K562 (cell line): ENCODE results near the gene TESK2. TPM values are rescaled to one million over a fixed set of nuclear protein-coding genes. Genes with fewer than 3 reads are reported as not detected.

Source experiments
- ATF7 ChIP-seq: fragments of 450-650 bp; IDR thresholded peaks from 2 replicates; pipeline ENCODE4 v1.7.1; 2014; ENCODE audit warnings: mild to moderate bottlenecking, moderate library complexity
- GTF2F1 ChIP-seq: IDR thresholded peaks from 2 replicates; pipeline ENCODE4 v1.6.1; 2011; ENCODE audit warnings: low read depth, low read length, improper control_type of control experiment
- HMG20A ChIP-seq: fragments of 450-650 bp; formaldehyde crosslinking; conservative IDR thresholded peaks from 2 replicates; pipeline ENCODE4 v1.4.0; 2020; ENCODE audit warnings: mild to moderate bottlenecking, mixed read lengths
- HNRNPL ChIP-seq: fragments of 200-400 bp; formaldehyde crosslinking; IDR thresholded peaks from 2 replicates; pipeline ENCODE4 v1.6.1; 2017; ENCODE audit warnings: low read depth, mild to moderate bottlenecking, low read length
- JUN ChIP-seq, 2 experiments: sonication (generic) in 1 of 2; formaldehyde crosslinking in 1 of 2; IDR thresholded peaks; 2 replicates each; pipeline versions ENCODE4 v1.6.1 to v1.8.0; 2012 to 2022; ENCODE audit warnings: borderline replicate concordance in 2 of 2, mild to moderate bottlenecking in 2 of 2, improper control_type of control experiment in 1 of 2, low read depth in 1 of 2, low read length in 1 of 2, missing genetic modification reagents in 1 of 2
- PHF8 ChIP-seq: fragments of 200-600 bp; sonication (generic); IDR thresholded peaks from 2 replicates; pipeline ENCODE4 v1.6.1; 2012; ENCODE audit warnings: mixed run types, mild to moderate bottlenecking, inconsistent platforms, low read length, moderate library complexity, borderline replicate concordance
- PRMT5 ChIP-seq: sonication (generic); formaldehyde crosslinking; IDR thresholded peaks from 2 replicates; pipeline ENCODE4 v1.5.0; 2020; ENCODE audit warnings: missing genetic modification reagents
- RBM34 ChIP-seq: fragments of 200-400 bp; formaldehyde crosslinking; IDR thresholded peaks from 2 replicates; pipeline ENCODE4 v1.6.1; 2018; ENCODE audit warnings: low read length, borderline replicate concordance; ENCODE audit not compliant: insufficient read depth
- SAP30 ChIP-seq: fragments of 200-600 bp; sonication (generic); IDR thresholded peaks from 2 replicates; pipeline ENCODE4 v1.6.1; 2012; ENCODE audit warnings: borderline replicate concordance, low read depth, mild to moderate bottlenecking, moderate library complexity, low read length, control low read depth, inconsistent platforms; ENCODE audit not compliant: insufficient read depth, poor library complexity, severe bottlenecking
- TAF15 ChIP-seq: fragments of 200-400 bp; formaldehyde crosslinking; IDR thresholded peaks from 2 replicates; pipeline ENCODE4 v1.6.1; 2017; ENCODE audit warnings: mild to moderate bottlenecking, low read depth, low read length, moderate library complexity
- TBL1XR1 ChIP-seq, 2 experiments: IDR thresholded peaks; 2 replicates each; pipeline ENCODE4 v1.6.1; 2012; ENCODE audit warnings: improper control_type of control experiment in 2 of 2, low read length in 2 of 2, mild to moderate bottlenecking in 1 of 2
- TEAD1 ChIP-seq, 2 experiments: fragments of 450-650 bp in 1 of 2; sonication (generic) in 1 of 2; formaldehyde crosslinking; IDR thresholded peaks; 2 replicates each; pipeline versions ENCODE4 v1.4.0 to v1.8.0; 2020 to 2022; ENCODE audit warnings: mild to moderate bottlenecking in 2 of 2, missing genetic modification reagents in 1 of 2
- ZKSCAN3 ChIP-seq: fragments of 250-450 bp; sonication (Bioruptor Pico); IDR thresholded peaks from 2 replicates; pipeline ENCODE4 v1.4.0; 2020
- ZNF347 ChIP-seq: fragments of 450-650 bp; formaldehyde crosslinking; IDR thresholded peaks from 2 replicates; pipeline ENCODE4 v1.4.0; 2020; ENCODE audit warnings: low read depth, mild to moderate bottlenecking, moderate library complexity
- ZNF384 ChIP-seq: IDR thresholded peaks from 2 replicates; pipeline ENCODE4 v1.6.1; 2012; ENCODE audit warnings: low read depth, low read length, improper control_type of control experiment
- ZNF561 ChIP-seq: fragments of 450-650 bp; formaldehyde crosslinking; conservative IDR thresholded peaks from 2 replicates; pipeline ENCODE4 v1.4.0; 2020; ENCODE audit warnings: mild to moderate bottlenecking, moderate library complexity
- polyA plus RNA-seq, 8 experiments: library from polyadenylated mRNA; depleted of rRNA in 4 of 8; stranded (reverse) in 5 of 8; unstranded in 3 of 8; fragments of >200 nt; fragmentation: Nextera tagmentation in 2 of 8; fragmentation: Illumina TruSeq in 1 of 8; extraction: Ambion mirVana in 2 of 8; extraction: Trizol in 1 of 8; gene quantifications; 2 replicates each; pipeline versions ENCODE4 v1.2.1 to v1.2.3, GENCODE V29; 2011 to 2014; ENCODE audit warnings: inconsistent platforms in 1 of 8, missing spikeins in 1 of 8
- total RNA-seq, 7 experiments: library from RNA; depleted of rRNA in 6 of 7; stranded (reverse); fragments of >200 nt in 6 of 7; fragmentation: Illumina TruSeq in 2 of 7; extraction: Trizol in 2 of 7; gene quantifications; 2 replicates each; pipeline versions ENCODE4 v1.2.1 to v1.2.3, GENCODE V29; 2011 to 2021; ENCODE audit warnings: low replicate concordance in 1 of 7
- TF ChIP-seq, protein P1 (sequence below): fragments of 250-450 bp; sonication (Bioruptor Pico); IDR thresholded peaks from 2 replicates; pipeline ENCODE4 v1.4.0; 2020; ENCODE audit warnings: mild to moderate bottlenecking
- TF ChIP-seq, protein P2 (sequence below): fragments of 250-450 bp; sonication (Bioruptor Pico); IDR thresholded peaks from 2 replicates; pipeline ENCODE4 v1.5.0; 2021; ENCODE audit warnings: mild to moderate bottlenecking, moderate library complexity
- TF ChIP-seq, protein P3 (sequence below), 3 experiments: fragments of 200-800 bp in 1 of 3; sonication (Bioruptor generic) in 1 of 3; sonication (generic) in 1 of 3; formaldehyde crosslinking in 1 of 3; IDR thresholded peaks; 2 replicates each; pipeline versions ENCODE4 v1.6.1 to v1.8.0; 2016 to 2022; ENCODE audit warnings: mild to moderate bottlenecking in 2 of 3, missing compliant biosample characterization in 2 of 3, missing genetic modification characterization in 2 of 3, missing genetic modification reagents in 1 of 3
- TF ChIP-seq, protein P4 (sequence below): fragments of 250-450 bp; sonication (Bioruptor Pico); IDR thresholded peaks from 2 replicates; pipeline ENCODE4 v1.8.0; 2022; ENCODE audit warnings: moderate library complexity, mild to moderate bottlenecking, inconsistent platforms
- TF ChIP-seq, protein P5 (sequence below): fragments of 250-450 bp; sonication (Bioruptor Pico); IDR thresholded peaks from 2 replicates; pipeline ENCODE4 v1.8.0; 2021; ENCODE audit warnings: borderline replicate concordance, mild to moderate bottlenecking, moderate library complexity; ENCODE audit not compliant: poor library complexity, severe bottlenecking

TESK2 gene
- total and polyA plus RNA-seq, 9 of the 15 experiments (the other 6 are each of a cell fraction or from before 2014, with no cell fraction given), result 1.6 to 5.3 (median 3.7) TPM

DNA sequence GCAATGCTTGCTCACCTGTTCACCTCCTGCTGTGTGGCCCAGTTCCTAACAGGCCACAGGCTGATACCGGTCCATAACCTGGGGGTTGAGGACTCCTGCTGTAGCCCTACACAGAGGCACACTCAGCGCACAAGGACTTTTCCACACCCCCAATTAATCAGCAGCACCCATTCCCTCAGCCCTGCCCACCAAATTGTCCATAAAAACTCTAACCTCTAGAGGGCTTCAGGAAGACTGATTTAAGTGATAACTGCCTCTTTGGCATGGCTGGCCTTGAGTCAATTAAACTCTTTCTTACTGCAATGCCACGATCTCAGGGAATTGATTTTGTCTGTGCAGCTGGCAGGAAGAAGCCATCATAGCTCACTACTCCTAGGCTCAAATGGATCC is 79.5 kb downstream of the TESK2 start (continued):
- no peak for TF ChIP-seq SAP30
- TF ChIP-seq ZKSCAN3 (CRISPR knock-in tag), result no peak
- TF ChIP-seq, protein P1, sequence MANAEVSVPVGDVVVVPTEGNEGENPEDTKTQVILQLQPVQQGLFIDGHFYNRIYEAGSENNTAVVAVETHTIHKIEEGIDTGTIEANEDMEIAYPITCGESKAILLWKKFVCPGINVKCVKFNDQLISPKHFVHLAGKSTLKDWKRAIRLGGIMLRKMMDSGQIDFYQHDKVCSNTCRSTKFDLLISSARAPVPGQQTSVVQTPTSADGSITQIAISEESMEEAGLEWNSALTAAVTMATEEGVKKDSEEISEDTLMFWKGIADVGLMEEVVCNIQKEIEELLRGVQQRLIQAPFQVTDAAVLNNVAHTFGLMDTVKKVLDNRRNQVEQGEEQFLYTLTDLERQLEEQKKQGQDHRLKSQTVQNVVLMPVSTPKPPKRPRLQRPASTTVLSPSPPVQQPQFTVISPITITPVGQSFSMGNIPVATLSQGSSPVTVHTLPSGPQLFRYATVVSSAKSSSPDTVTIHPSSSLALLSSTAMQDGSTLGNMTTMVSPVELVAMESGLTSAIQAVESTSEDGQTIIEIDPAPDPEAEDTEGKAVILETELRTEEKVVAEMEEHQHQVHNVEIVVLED (CRISPR knock-in tag), result 0 out of 2 replicates have a peak, but pooled peaks have one; percentile 27
- TF ChIP-seq HNRNPL, result no peak
- no peak for TF ChIP-seq HMG20A (CRISPR knock-in tag)
- no peak for TF ChIP-seq JUN (IDR thresholded peaks at IDR 0.05; ENCODE audit: borderline replicate concordance, low read depth, low read length)
- no peak for TF ChIP-seq JUN (CRISPR knock-in tag; IDR thresholded peaks at IDR 0.05; ENCODE audit: borderline replicate concordance)
- no peak for TF ChIP-seq PHF8
- no peak for TF ChIP-seq ZNF384
- TF ChIP-seq GTF2F1, result no peak
- TF ChIP-seq TAF15, result no peak
- no peak for TF ChIP-seq PRMT5 (CRISPR knock-in tag)
- no peak for TF ChIP-seq TBL1XR1 (IDR thresholded peaks at IDR 0.05; ENCODE audit: low read length in 2 of 2)
- TF ChIP-seq, protein P2, sequence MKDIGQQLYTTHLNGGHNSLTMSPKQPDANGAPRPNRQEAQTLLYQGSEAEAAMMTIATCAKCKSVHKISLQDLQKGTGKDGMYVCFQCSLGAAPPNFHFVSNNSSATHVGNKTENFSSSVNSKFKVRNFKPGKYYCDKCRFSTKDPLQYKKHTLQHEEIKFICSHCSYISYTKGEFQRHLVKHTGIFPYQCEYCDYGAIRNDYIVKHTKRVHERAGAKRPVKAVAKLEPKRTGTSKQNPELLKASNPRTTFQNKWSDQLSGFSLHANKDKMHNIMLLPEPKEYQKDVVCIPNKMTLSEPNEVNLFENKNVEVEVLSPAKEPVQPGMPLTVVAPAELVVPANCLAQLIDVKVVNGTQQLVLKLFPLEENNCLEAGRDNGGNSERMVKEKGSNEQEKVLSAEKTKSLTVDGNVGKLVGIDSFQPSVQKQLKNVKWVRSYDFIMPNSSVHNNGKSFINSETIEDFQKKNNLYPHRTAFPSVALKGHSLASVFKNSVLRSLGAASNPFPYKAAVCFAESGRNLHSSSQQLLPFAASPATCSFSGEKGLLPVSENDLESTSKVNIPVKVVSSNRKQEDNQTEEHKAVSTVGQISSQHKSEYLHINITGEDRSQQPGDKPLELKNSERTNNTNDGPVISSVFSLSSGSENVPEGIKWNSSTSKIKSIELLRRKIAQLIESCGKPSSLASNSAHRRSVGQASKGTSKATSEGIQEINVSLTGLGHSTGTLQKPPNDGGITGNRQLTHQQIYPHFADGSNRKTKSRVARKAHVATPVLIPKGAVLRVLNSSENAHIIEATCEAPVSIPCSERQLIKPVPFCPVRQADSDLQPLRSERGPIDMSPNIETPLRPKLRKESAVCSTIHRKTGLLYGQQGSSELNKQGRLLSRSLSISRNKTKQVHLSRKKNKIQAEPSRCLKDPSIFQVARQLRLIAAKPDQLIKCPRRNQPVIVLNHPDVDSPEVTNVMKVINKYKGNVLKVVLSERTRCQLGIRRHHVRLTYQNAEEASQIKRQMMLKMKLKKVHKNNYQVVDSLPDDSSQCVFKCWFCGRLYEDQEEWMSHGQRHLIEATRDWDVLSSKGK (CRISPR knock-in tag), result no peak
- TF ChIP-seq ZNF561, result no peak
- TF ChIP-seq, protein P3, sequence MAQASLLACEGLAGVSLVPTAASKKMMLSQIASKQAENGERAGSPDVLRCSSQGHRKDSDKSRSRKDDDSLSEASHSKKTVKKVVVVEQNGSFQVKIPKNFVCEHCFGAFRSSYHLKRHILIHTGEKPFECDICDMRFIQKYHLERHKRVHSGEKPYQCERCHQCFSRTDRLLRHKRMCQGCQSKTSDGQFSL (CRISPR knock-in tag; IDR thresholded peaks at IDR 0.05), result no peak
- TF ChIP-seq, protein P3 (tag; IDR thresholded peaks at IDR 0.05), result no peak
- TF ChIP-seq, protein P4, sequence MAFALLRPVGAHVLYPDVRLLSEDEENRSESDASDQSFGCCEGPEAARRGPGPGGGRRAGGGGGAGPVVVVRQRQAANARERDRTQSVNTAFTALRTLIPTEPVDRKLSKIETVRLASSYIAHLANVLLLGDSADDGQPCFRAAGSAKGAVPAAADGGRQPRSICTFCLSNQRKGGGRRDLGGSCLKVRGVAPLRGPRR (CRISPR knock-in tag), result no peak
- TF ChIP-seq, protein P5, sequence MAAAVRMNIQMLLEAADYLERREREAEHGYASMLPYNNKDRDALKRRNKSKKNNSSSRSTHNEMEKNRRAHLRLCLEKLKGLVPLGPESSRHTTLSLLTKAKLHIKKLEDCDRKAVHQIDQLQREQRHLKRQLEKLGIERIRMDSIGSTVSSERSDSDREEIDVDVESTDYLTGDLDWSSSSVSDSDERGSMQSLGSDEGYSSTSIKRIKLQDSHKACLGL (CRISPR knock-in tag), result no peak
- TF ChIP-seq TEAD1 (CRISPR knock-in tag; IDR thresholded peaks at IDR 0.05), result peak in 1 of 2 experiments; percentile 12; a peak in 1 of 4 replicates
- TF ChIP-seq RBM34, result no peak
- no peak for TF ChIP-seq ATF7
- TF ChIP-seq ZNF347 (CRISPR knock-in tag), result no peak
